IMR-90 (cell line): ENCODE results near the gene PIP5K1B. TPM values are rescaled to one million over a fixed set of nuclear protein-coding genes. Genes with fewer than 3 reads are reported as not detected.

Experiments used
- ATAC-seq: fragments of 200-7000 bp; cut with Tn5 transposase; 2 replicates; pipeline ENCODE4 v1.9.1; 2020; ENCODE audit warnings: low read depth, mild to moderate bottlenecking, moderate library complexity
- BruUV-seq: library from RNA; stranded (reverse); fragments of 400-500 nt; replicated peaks from 2 replicates; lab custom pipeline; 2021; lab: Mats Ljungman, UMichigan
- CTCF ChIA-PET: fragments of 300-600 bp; formaldehyde crosslinking; extraction: SDS; loops from one replicate; lab custom pipeline; 2021; ENCODE audit warnings: antibody characterized with exemption; lab: Yijun Ruan, JAX
- POLR2A ChIA-PET: fragments of 300-600 bp; sonication (Branson Sonifier 250); formaldehyde crosslinking; loops from one replicate; lab custom pipeline; 2022; ENCODE audit warnings: antibody characterized with exemption; ENCODE audit not compliant: unreplicated experiment; lab: Charles Lee
- DNase-seq: peaks from one replicate; pipeline ENCODE4 v3.0.0; 2013
- H2AFZ ChIP-seq: replicated peaks from 2 replicates; pipeline ENCODE3; 2013; ENCODE audit warnings: low read length, mild to moderate bottlenecking; ENCODE audit not compliant: poor library complexity
- H2AK5ac ChIP-seq: 2 replicates; pipeline ENCODE4 v1.6.1; 2013; ENCODE audit warnings: low read depth, low read length, inconsistent platforms
- H2AK9ac ChIP-seq: replicated peaks from 2 replicates; pipeline ENCODE3; 2013; ENCODE audit warnings: mild to moderate bottlenecking, low read depth, low read length, moderate library complexity; ENCODE audit not compliant: poor library complexity
- H2BK120ac ChIP-seq: 2 replicates; pipeline ENCODE4 v1.6.1; 2013; ENCODE audit warnings: low read depth, low read length, inconsistent platforms
- H2BK15ac ChIP-seq: 3 replicates; pipeline ENCODE4 v1.6.1; 2013; ENCODE audit warnings: low read depth, low read length, inconsistent platforms
- H2BK20ac ChIP-seq: 2 replicates; pipeline ENCODE4 v1.6.1; 2013; ENCODE audit warnings: low read depth, mild to moderate bottlenecking, inconsistent platforms, low read length, moderate library complexity
- H2BK5ac ChIP-seq: 2 replicates; pipeline ENCODE4 v1.6.1; 2013; ENCODE audit warnings: mild to moderate bottlenecking, low read depth, low read length, inconsistent platforms; ENCODE audit not compliant: poor library complexity, severe bottlenecking
- H3K14ac ChIP-seq: replicated peaks from 2 replicates; pipeline ENCODE4 v1.6.1; 2013; ENCODE audit warnings: low read depth, low read length, inconsistent platforms
- H3K18ac ChIP-seq: 2 replicates; pipeline ENCODE4 v1.6.1; 2013; ENCODE audit warnings: low read depth, low read length, control low read depth
- H3K23ac ChIP-seq: 2 replicates; pipeline ENCODE4 v1.6.1; 2013; ENCODE audit warnings: low read depth, low read length, inconsistent platforms
- H3K27ac ChIP-seq: 2 replicates; pipeline ENCODE4 v1.5.1; 2013; ENCODE audit warnings: mild to moderate bottlenecking, control low read depth, low read length; ENCODE audit not compliant: insufficient read depth
- H3K27me3 ChIP-seq: 2 replicates; pipeline ENCODE4 v1.6.1; 2013; ENCODE audit warnings: low read length; ENCODE audit not compliant: control insufficient read depth, insufficient read depth
- H3K36me3 ChIP-seq: 2 replicates; pipeline ENCODE4 v1.6.1; 2013; ENCODE audit warnings: low read length, mixed read lengths; ENCODE audit not compliant: control insufficient read depth, insufficient read depth
- H3K4ac ChIP-seq: 2 replicates; pipeline ENCODE4 v1.6.1; 2013; ENCODE audit warnings: low read depth, low read length, inconsistent platforms
- H3K4me1 ChIP-seq: 2 replicates; pipeline ENCODE4 v1.6.1; 2013; ENCODE audit warnings: low read length, mixed read lengths; ENCODE audit not compliant: control insufficient read depth, insufficient read depth
- H3K4me2 ChIP-seq: 2 replicates; pipeline ENCODE4 v1.6.1; 2013; ENCODE audit warnings: low read depth, mild to moderate bottlenecking, control low read depth, low read length, moderate library complexity
- H3K4me3 ChIP-seq: 2 replicates; pipeline ENCODE4 v1.5.1; 2013; ENCODE audit warnings: low read depth, mild to moderate bottlenecking, control low read depth, low read length, moderate library complexity; ENCODE audit not compliant: insufficient read depth
- H3K56ac ChIP-seq: 2 replicates; pipeline ENCODE4 v1.6.1; 2013; ENCODE audit warnings: low read length, inconsistent platforms; ENCODE audit not compliant: insufficient read depth; ENCODE audit errors: extremely low read depth
- H3K79me1 ChIP-seq, 2 experiments: 2 replicates each; pipeline ENCODE4 v1.6.1; 2013; ENCODE audit warnings: low read length in 2 of 2, inconsistent platforms in 1 of 2, low read depth in 1 of 2
- H3K9ac ChIP-seq: 2 replicates; pipeline ENCODE4 v1.6.1; 2013; ENCODE audit warnings: low read depth, low read length, control low read depth
- H3K9me1 ChIP-seq: 2 replicates; pipeline ENCODE4 v1.6.1; 2013; ENCODE audit warnings: low read length, inconsistent platforms; ENCODE audit not compliant: insufficient read depth
- H3K9me3 ChIP-seq: 2 replicates; pipeline ENCODE4 v1.6.1; 2013; ENCODE audit warnings: low read length; ENCODE audit not compliant: control insufficient read depth, insufficient read depth
- H4K20me1 ChIP-seq: 2 replicates; pipeline ENCODE4 v1.6.1; 2013; ENCODE audit warnings: low read length, inconsistent platforms; ENCODE audit not compliant: insufficient read depth
- H4K5ac ChIP-seq: 2 replicates; pipeline ENCODE4 v1.6.1; 2013; ENCODE audit warnings: mild to moderate bottlenecking, low read depth, low read length, control low read depth
- H4K8ac ChIP-seq, 2 experiments: 2 replicates each; pipeline ENCODE4 v1.6.1; 2013; ENCODE audit warnings: low read depth in 2 of 2, low read length in 2 of 2, control low read depth in 1 of 2, inconsistent platforms in 1 of 2
- H4K91ac ChIP-seq: 2 replicates; pipeline ENCODE4 v1.6.1; 2013; ENCODE audit warnings: low read depth, low read length, inconsistent platforms; ENCODE audit not compliant: insufficient read depth
- BHLHE40 ChIP-seq: fragments of 150-350 bp; IDR thresholded peaks from 2 replicates; pipeline ENCODE4 v1.6.1; 2016; ENCODE audit warnings: mild to moderate bottlenecking, low read depth, low read length
- CEBPB ChIP-seq: IDR thresholded peaks from 2 replicates; pipeline ENCODE4 v1.6.1; 2012; ENCODE audit warnings: low read depth, low read length, improper control_type of control experiment
- ELK1 ChIP-seq: fragments of 150-350 bp; IDR thresholded peaks from 2 replicates; pipeline ENCODE4 v1.6.1; 2016; ENCODE audit warnings: low read depth, mild to moderate bottlenecking, low read length, moderate library complexity, borderline replicate concordance
- MAFK ChIP-seq: IDR thresholded peaks from 2 replicates; pipeline ENCODE4 v1.6.1; 2012; ENCODE audit warnings: low read depth, low read length, improper control_type of control experiment
- MAZ ChIP-seq: IDR thresholded peaks from 2 replicates; pipeline ENCODE4 v1.6.1; 2012; ENCODE audit warnings: low read depth, mild to moderate bottlenecking, low read length, improper control_type of control experiment, moderate library complexity, borderline replicate concordance
- POLR2A ChIP-seq: IDR thresholded peaks from 2 replicates; pipeline ENCODE4 v1.6.1; 2012; ENCODE audit warnings: mild to moderate bottlenecking, low read depth, low read length
- RAD21 ChIP-seq: IDR thresholded peaks from 2 replicates; pipeline ENCODE4 v1.6.1; 2012; ENCODE audit warnings: low read length, improper control_type of control experiment
- SMC3 ChIP-seq: fragments of 150-350 bp; IDR thresholded peaks from 2 replicates; pipeline ENCODE4 v1.6.1; 2016; ENCODE audit warnings: low read depth, mild to moderate bottlenecking, antibody characterized with exemption, low read length, moderate library complexity
- USF2 ChIP-seq: fragments of 150-350 bp; IDR thresholded peaks from 2 replicates; pipeline ENCODE4 v1.6.1; 2017; ENCODE audit warnings: mild to moderate bottlenecking, antibody characterized with exemption, low read length, low read depth
- WGBS, 2 experiments: methylation state at CpG; one replicate each; pipeline versions ENCODE4 v1.1.5 to v1.1.7; 2013; ENCODE audit warnings: missing lambda C conversion rate in 2 of 2; ENCODE audit not compliant: insufficient read length in 1 of 2; ENCODE audit errors: extremely low coverage in 2 of 2; 5-methylcytosine and 5-hydroxymethylcytosine counted together
- dilution Hi-C: fragments of 300-500 bp; cut with HindIII; formaldehyde crosslinking; loops from one replicate; pipeline ENCODE4 v1.14.3; 2018; ENCODE audit warnings: low sequenced_read_pairs; ENCODE audit not compliant: unreplicated experiment
- in situ Hi-C: fragments of 300-500 bp; cut with MboI; formaldehyde crosslinking; loops from 3 replicates; pipeline ENCODE4 v1.14.3; 2019; ENCODE audit warnings: low sequenced_read_pairs, inconsistent platforms, mixed read lengths
- intact Hi-C: fragments of 100-400 bp; cut with micrococcal nuclease; formaldehyde crosslinking; loops from 2 replicates; pipeline ENCODE4 v1.10.0; 2022
- polyA plus RNA-seq, 3 experiments: library from polyadenylated mRNA; depleted of rRNA; stranded (reverse); fragments of >200 nt; gene quantifications; 2 replicates each; pipeline ENCODE4 v1.2.3, GENCODE V29; 2012; ENCODE audit warnings: low replicate concordance in 1 of 3
- total RNA-seq: library from RNA; depleted of rRNA; stranded (reverse); fragments of >200 nt; gene quantifications from 2 replicates; pipeline ENCODE4 v1.2.3, GENCODE V29; 2012

Gene PIP5K1B
- total and polyA plus RNA-seq, 2 of the 4 experiments (the other 2 are of a cell fraction), result not detected

DNA sequence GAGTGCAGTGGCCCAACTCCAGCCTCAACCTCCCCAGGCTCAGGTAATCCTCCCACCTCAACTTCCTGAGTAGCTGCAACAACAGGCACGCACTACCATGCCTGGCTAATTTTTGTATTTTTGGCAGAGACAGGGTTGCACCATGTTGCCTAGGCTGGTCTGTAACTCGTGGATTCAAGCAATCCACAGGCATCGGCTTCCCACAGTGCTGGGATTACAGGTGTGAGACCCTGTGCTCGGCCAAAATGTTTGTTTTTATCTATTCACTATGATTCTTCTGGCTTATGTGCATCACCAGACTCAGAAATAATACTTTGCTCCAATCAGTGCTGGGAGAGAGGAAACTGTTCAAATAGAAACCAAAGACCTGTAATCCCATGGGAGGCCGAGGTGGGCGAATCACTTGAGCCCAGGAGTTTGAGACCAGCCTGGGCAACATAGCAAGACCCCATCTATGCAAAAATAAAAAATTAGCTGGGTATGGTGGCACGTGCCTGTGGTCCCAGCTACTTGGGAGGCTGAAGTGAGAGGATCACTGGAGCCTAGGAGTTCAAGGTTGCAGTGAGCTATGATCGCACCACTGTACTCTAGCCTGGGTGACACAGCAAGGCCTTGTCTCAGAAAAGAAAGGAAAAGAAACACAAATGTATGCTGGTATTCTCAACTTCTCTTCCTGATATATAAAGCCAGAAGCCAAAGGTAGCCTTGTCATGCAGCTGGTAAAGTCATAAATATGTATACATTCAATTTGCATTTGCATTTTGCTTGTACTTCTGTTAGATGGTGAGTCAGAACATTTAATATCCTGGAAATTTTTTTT lies 4.5 kb downstream of the PIP5K1B start (continued):
- no peak for TF ChIP-seq MAFK

- DNase-seq, result no peak
- H3K4me3 ChIP-seq, result no peak overlapping the region
- H4K91ac ChIP-seq, result no peak overlapping the region
- H3K4me1 ChIP-seq, result no peaks in the 10 kb centered on the region
- no peaks in the 10 kb centered on the region for H3K79me1 ChIP-seq
- in situ Hi-C loops, result no loop called here
- intact Hi-C loops, result no loop called here
- no peaks in the 10 kb centered on the region for H3K9me3 ChIP-seq
- no peaks in the 10 kb centered on the region for H3K9me1 ChIP-seq
- BruUV-seq, result no TSS peak
- H3K36me3 ChIP-seq, result no peaks in the 10 kb centered on the region
- no peak overlapping the region for H3K14ac ChIP-seq
- POLR2A ChIA-PET, result no interaction called here
- no peak for ATAC-seq
- no peak overlapping the region for H2AK9ac ChIP-seq
- H3K18ac ChIP-seq, result no peak overlapping the region
- no peak overlapping the region for H2BK15ac ChIP-seq
- TF ChIP-seq POLR2A (no peak), RAD21 (no peak), MAFK (no peak), USF2 (no peak), BHLHE40 (no peak), ELK1 (no peak), SMC3 (no peak), MAZ (no peak), CEBPB (no peak)
- no peaks in the 10 kb centered on the region for H4K20me1 ChIP-seq
- no peak overlapping the region for H4K5ac ChIP-seq
- no peak overlapping the region for H3K56ac ChIP-seq
- H2BK120ac ChIP-seq, result no peak overlapping the region
- H3K4me2 ChIP-seq, result no peak overlapping the region
- H3K27ac ChIP-seq, result no peak overlapping the region
- dilution Hi-C loops, result no loop called here
- WGBS, 2 experiments, result no CpG with 5 or more reads among the region's 1 CpG
- H3K4ac ChIP-seq, result no peak overlapping the region
- no peak overlapping the region for H3K9ac ChIP-seq
- H2AK5ac ChIP-seq, result no peak overlapping the region
- no peak overlapping the region for H2AFZ ChIP-seq
- H2BK20ac ChIP-seq, result no peak overlapping the region
- no peak overlapping the region for H4K8ac ChIP-seq
- H2BK5ac ChIP-seq, result no peak overlapping the region
- H3K23ac ChIP-seq, result no peak overlapping the region
- CTCF ChIA-PET, result no interaction called here
- H3K27me3 ChIP-seq, result peaks cover 19% of the 10 kb centered on the region
Measured at GRCh38 chr9:68710111-68710471, 5.1 kb downstream of the PIP5K1B start.
